Astrocyte (in vitro differentiated cells and primary cell): ENCODE measurements around the gene RFX1.

Source experiments
- CTCF ChIP-seq: IDR thresholded peaks from 2 replicates; pipeline ENCODE4 v1.5.1; 2011; ENCODE audit warnings: low read depth, mild to moderate bottlenecking, inconsistent platforms, low read length, moderate library complexity; ENCODE audit not compliant: insufficient read depth
- EZH2 ChIP-seq: IDR thresholded peaks from 2 replicates; pipeline ENCODE4 v1.6.1; 2012; ENCODE audit warnings: mild to moderate bottlenecking, low read length, inconsistent platforms; ENCODE audit not compliant: insufficient read depth

GRCh38 chr19:13996928-13997630 lies 9.0 kb downstream of the RFX1 start:
- TF ChIP-seq CTCF (no peak), EZH2 (no peak)
